Stimulated activated CD8-positive, alpha-beta memory T cell treated with anti-CD3 and anti-CD28 coated beads, Interleukin-4, amount 100 ng/mL, for 1 hour (primary cell): ENCODE results near the gene MPZL3.
A peak's percentile ranks its signal among the peaks of the same experiment; 100 is the strongest.
"Not testable (repeated sequence)": the region's sequence is repeated elsewhere in the genome, so short reads cannot be mapped to it uniquely, and the experiment has no call there.

Experiments used
- DNase-seq, 2 donors: peaks; one replicate each; pipeline ENCODE4 v3.0.0-alpha.2; 2020; ENCODE audit warnings: low read depth in 2 of 2, low spot score in 1 of 2

MPZL3 gene

DNA sequence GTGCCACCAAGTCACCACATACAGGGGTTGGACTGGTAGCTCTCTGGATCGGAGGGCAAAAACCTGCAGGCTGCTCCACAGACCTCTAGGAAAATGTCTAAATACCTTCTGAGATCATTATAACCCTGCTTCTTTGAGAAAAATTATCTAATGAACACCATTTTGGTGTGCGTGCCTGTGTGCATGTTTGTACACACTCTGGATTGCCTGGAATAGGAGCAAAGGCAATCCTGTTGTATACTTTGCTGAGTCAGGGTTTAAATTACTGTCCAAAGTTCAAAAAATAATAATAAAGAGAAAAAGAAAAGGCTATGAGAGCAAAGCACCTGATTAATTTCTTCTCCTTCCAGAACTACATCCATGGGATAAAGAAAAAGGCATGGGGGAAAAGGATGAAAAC, 38.4 kb downstream of the MPZL3 start:
- DNase-seq, result no peak

DNA sequence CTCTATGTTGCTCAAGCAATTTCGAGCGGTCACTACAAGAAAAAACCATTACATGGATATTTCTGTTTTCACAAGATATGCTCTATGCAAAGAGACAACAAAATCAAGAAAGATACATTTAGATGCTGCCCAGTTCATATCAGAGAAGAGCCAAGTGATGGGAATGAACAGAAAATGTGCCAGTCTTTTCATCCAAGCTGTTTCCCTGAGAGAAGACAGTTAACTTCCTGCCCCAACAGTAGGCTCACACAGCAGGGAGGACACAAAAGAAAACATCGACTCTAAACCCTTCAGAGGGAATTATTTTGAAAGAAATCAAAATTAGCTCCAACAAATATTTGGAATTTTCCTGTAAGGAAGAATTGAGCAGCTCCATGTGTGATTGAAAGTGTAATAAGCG, 39.0 kb downstream of the MPZL3 start:
- no peak for DNase-seq

DNA sequence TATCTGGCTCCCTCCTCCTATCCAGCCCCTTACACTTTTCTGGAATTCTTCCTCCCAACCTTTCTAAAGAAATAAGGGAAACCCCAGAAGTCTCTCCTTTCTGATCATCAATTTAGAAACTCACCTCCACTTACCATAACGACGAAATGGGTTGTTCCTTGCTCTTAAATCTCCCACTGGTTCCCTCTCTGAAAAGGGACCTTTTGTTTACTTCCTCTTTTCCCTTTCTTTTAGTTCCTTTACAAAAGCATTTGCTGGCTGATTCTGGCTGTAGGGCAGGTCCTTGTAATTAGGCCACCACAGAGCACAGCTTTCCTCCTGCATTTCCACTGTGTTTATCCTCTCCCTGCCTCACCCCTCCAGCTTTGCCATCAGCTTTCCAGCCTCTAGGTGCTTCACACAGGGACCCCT, 39.4 kb downstream of the MPZL3 start:
- DNase-seq, result no peak

DNA sequence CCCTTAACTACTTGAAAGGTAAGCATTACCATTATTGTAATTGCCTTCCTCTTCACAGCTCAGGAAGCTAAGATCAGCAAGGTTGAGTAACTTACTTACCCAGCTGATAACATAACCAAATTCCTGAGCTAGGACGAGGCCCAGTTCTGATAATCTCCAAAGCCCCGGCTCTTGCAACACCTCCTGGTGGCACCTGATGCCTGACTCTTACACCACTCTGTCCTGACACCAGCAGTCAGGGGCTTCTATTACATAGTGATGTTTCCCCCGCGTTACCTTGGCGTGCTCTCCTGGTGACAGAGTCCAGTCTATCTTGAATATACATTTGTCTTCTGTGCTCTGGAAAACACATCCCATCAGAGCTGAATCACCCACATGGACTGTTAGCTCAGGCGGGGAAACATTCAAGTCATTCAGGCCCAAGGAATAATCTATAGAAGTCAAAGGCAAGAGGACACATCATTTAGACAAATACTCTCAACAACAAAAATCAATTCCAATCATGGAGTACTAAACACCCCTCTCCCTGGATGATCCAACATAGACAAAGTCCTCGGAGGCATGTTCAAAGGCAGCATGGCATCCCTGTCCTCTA, 39.9 kb downstream of the MPZL3 start:
- no peak for DNase-seq

DNA sequence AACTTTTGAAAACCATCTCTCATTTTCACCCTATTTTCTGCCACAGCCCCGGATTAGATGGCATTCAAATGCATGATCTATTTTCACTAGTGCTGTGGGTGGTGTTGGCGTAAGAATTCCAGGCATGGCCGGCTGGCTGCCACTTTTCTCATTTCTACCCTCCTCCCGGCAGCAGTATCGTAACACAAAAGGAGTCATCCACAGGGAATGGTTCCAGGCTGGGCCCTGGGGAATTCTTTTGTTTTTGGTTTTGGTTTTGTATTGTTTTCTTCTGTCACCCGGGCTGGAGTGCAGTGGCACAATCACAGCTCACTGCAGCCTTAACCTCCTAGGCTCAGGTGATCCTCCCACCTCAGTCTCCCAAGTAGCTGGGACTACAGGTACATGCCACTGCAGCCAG, 41.2 kb downstream of the MPZL3 start:
- DNase-seq, result no peak

DNA sequence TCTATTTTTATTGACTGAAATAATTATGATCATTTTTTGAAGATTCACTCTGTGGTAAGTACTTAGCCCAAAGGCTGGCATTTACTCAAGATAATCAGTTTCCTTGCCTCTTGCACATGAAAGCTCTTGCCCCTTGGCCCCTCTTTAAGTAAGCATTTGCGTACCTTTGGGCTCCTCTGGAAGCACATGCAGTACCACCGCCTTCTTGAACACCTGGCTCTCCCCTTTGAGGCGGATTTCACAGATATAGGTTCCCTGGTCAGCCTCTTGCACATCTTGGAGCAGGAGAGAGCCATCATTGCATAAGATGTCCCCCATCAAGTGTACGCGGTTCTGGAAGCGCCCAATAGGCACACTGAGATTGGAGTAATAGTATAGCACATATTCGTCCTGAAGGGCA, 41.8 kb downstream of the MPZL3 start:
- no peak for DNase-seq

DNA sequence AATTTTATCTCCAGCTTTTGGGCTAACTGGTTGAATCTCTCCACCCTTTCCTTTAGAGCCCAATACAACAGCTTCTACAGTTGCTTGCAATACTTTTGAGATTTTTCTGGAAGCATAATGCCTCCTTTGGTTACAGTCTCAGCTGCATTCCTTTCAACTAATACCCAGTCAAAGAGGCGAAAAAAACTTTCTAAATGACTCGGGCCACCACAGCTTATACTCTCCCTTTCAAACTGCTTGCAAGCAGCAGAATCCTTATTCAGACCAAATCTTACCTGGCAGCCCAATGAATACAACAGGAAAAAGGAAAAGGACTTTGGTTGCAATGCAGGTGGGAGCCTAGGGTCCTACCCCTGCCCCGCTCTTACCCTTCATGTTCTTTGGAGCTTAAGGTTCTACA, 43.1 kb downstream of the MPZL3 start:
- DNase-seq, result no peak

DNA sequence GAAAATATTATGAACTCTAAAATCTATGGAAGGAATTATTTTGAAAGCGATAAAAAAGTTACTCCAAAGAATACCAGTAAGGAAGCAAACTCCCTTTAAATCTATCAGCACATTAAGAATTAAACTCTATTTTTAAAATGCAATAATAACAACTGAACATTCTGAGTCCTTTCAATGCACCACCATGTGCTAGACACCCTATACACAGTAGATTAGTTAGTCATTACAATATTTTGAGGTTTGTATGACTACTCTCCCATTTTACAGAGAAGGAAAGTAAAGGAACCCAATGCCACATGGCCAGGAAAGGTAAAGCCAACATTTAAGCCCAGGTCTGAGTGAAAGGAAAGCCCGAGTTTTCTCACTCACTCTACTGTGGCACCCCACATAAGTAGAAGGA, 45.1 kb downstream of the MPZL3 start:
- no peak for DNase-seq

DNA sequence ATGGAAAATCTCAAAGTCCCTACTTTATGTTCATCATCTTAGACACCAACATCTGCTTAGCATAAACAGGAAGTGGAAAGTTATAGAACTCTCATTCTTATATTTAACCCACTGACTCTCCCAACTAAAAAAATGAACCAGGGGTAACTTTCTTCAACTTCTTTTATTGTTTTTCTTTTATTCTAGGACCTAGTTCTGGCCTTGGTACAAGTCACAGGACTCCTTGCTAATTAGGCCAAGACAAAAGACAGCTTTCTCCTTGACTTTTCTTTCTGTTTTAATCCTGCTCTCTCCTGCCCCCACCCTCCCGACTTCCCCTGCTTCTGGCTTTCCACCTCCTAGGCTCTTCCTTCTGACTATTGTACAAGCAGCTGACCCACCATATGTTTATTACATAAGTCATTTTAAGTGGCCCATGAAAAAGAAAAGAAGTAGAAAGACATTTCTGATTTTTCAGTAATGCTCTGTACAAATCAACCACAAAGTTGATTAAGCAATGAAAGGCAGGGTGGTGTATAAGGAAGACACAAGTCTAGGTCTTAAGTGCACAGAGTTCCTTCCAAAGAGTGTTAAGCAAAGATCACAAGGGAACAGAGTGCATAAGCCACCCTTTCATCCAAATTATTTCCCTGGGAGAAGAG, 45.7 kb downstream of the MPZL3 start:
- DNase-seq, result no peak

DNA sequence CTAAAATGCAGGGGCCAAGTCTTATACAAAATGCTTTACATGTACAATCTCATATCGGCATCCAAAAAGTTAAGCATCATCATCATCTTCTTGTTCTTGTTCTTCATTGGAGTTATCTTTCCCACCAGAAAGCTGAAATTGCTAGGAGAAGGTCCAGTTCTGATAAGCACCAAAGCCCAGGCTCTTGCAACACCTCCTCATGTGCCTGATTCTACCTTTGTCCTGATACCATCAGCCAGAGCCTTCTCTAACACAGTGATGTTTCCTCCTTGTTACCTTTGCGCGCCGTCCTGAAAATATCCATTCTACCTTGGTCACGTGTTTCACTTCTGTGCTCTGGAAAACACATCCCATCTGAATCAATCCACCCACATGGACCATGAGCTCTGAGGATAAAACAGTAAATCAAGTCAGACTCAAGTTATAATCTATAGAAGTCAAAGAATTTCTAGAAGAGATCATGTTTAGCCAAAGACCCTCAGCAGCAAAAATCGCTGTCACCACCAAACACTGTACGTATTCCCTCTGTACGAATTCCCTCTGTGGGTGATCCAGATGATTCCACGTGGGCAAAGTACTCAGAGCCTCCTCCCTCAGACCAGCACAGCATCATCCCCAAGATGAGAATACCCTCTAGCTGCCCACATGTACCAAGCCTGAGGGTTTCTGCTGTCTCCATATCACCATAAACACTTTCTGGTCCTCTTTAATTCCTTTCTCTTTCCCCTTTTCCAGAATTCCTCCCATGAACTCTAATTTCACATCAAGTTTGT, 46.4 kb downstream of the MPZL3 start:
- DNase-seq, result no peak

DNA sequence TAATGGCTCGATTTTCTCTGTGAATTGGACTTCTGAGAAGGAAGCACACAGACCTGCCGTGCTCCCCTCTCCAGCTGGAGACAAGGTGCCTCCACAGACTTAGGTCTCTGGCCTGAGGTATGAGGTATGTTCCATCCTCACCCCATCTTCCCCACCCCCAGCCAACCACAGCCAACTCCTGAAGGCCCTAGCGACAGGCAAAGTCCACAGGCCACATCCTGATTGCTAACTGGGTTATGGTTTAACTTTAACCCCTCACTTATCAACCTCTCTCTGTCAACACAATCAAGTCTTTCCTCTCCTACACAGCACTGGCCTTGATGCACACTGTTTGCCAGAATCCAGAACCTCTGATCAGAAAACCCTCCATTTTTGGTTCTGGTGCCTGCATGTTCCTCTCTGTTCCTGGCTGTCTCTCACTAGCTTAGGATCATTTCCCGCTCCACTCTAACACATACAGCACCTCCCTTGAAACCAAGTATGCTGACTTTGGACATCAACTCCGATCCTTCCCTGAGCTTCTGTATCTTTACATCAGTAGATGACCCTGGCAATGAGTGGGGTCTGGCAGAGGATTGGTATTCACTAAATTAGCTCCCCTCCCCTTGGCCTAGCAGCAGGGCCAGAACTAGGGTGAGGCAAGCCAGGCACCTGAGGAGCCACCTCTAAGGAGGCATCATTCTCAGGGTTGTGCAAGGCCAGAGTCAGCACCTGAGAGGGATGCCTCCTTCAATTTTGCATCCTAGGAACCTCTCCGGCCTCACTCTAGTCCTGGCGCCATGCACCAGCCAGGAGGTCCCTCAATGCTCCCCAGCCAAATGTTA, 49.4 kb downstream of the MPZL3 start:
- DNase-seq, result peak; percentile 33 to 47

DNA sequence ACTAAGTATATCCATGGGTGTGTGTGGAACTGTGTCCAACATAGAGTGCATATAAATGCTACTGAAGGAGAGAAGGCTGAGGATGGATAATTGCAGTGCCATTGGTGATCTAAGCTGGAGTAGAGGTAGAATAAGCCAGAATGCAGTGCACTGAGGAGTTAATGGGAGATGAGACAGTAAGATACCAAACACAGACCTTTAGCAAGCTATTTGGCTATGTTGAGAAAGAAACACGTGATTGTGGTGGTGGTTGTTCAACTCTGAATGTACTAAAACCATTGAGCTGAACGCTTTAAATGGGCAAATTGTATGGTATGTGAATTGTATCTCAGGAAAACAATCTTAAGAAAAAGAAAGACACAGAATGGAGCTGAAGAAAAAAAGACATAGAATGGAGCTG, 50.2 kb downstream of the MPZL3 start:
- DNase-seq, result no peak

DNA sequence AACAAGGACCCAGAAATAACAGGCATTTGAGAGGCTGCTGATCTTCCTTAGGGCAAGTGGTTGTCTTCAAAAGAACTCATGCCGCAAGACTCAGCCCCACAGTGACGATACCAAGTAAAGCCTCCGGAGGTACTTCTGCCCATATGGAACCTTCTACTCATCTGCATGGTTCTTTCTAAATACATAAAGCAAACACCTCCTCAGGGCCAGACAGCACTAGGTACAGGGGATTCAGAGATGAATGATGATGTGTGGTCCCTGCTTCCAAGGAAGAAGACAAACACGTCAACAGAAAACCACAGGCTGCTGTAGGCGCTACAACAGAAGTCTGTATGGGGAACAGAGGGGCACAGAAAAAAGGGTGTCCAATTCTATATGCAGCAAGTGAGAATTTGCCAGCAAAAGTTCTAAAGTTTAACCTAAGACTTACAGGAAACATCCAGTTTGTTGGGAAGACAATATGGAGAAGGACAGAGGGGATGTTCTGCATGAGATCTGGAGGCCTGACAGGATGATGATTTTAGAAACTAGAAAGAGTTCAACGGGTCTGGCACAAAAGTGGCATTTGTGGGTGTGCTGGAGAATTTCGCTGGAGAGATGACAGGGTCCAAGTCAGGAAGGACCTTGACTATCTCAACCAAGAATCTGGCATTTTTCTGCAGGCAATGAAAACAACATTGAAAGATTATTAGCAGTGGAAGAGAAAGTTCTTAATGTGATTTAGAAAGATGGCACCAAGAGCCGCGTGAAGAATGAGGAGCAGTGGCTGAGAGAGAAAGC, 51.1 kb downstream of the MPZL3 start:
- peak in 1 of 2 donors; percentile 35 for DNase-seq

DNA sequence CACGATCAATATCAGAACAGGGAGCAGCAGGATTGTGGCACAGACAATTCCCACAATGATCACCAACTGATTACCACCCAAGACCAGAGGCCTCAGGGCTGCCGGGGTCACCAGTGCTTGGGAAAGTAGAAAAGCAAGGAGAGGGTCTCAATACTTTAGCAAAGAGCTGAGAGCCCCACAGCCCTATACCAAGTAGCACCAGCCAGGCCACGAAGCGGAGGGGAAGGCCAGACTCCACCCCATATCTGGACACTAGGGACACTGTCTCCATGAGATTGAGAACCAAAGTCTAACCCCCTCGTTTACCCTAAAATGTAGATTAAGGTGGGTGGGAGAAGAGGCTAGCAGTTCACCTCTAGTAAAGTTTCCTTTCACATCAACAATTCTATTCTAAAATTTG, 51.7 kb downstream of the MPZL3 start:
- DNase-seq, result no peak

DNA sequence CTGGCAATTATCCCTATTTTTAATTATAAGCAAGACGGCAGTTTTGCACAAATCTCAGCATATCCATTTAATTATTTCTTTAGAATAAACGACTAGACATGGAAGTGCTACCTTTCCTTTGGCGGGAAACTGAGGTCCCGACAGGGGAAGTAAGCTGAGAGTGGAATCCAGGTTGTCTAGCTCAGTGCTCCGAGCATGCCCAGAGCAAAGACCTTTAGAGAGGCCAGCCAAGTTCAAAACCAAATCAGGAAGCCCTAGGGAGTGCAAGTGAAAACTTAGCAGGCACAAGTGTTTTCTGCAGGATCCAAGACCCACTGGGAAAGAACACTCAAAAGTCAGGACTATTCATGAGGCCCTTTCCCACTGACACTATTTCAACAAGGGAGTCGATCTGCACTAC, 53.0 kb downstream of the MPZL3 start:
- DNase-seq, result no peak

DNA sequence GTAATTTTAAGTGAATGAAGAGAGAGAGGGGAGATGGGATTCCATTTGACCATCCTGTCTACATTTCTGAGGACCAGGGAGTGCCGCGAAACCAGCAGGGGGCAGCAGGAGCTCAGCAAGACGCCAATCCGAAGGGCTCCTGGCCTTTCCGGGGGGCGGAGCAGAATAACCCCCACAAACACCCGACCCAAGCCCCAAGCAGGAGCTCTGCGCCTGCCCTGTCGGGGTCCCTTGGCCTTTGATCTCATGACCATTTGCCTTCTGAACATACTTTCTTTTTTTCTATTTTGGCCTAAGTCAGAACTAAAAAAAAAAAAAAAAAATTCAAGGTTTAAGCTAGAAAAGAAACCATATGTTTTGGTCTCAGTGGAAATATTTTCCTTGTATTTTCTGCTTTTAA, 53.8 kb downstream of the MPZL3 start:
- DNase-seq, result peak; percentile 63 to 75

DNA sequence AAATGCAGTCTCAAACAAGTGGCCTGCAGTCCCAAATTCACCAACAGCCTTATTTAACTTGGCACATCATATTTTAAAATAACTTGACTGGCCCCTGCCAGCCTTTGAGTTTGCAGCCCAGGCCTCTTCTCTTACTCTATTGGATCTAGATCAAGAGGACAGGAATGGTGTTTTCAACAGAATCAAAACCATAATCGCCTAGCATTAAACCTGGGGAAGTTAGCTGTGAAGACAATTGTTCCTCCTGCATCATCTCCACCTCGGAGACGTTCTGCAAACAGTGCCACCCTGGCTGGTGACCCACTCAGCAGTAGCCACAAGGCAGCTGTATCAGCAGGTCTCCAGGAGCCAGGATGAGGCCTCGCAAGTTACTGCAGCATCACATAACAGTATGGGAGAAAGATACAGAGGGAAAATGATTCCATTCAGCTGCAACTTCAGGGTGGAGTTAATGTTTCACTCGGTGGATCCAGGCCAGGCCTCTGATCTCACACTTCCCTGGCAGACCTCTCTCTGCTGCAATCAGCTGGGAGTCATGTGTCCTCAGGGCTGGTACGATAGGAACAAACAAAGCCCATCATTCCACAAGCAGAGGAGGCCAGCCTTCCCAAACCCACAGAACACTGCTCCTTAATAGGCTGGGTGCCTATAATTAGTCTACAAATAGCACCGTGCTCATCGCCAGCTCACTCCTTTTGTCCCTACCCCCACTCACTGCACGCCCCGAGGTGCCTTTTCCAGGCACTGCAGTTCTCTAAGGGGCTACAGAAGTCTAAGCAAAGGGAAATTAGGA, 57.1 kb downstream of the MPZL3 start:
- no peak for DNase-seq

DNA sequence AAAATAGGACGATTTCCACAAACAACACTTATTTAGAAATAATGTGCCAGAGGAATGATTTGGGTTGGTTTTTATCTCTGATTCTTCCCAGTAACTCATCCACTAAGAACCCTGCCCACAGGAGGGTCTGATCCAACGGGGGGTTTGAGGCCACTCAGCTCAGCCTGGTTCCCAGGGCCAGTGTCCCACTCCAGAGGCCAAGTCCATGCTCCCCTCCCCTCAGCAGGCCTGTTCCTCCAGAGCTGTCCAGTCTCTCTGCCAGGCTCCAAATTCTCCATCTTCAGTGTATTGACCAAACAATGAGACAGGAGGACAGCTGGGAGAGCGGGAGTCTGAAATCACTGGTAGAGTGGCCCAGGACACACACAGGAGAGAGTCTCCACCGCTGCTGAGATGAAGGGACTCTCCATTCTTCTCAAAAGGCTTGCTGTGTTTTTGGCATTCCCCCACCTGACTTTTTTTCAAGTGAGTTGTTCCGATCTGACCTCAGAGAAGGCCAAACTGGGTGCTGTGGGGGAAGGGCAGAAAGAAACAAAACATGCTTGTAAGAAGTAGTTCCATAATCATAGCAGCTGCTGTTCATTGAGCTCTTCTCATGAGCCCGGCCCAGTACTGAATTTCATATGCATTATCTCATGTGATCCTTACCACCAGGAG, 58.1 kb downstream of the MPZL3 start:
- no peak for DNase-seq

DNA sequence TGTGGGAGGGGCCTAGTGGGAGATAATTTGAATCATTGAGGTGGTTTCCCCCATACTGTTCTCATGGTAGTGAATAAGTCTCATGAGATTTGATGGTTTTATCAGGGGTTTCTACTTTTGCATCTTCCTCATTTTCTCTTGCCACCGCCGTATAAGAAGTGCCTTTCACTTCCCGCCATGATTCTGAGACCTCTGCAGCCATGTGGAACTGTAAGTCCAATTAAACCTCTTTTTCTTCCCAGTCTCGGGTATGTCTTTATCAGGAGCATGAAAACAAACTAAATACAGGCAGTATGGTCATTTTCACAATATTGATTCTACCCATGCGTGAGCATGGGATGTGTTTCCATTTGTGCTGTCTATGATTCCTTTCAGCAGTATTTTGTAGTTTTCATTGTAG, 59.3 kb downstream of the MPZL3 start:
- not testable (repeated sequence) for DNase-seq
